Posterior vena cava (tissue), 2 donors: ENCODE data around the gene DDX24. TPM values are rescaled to one million over a fixed set of nuclear protein-coding genes. Genes with fewer than 3 reads are reported as not detected.

Source experiments
- DNase-seq: peaks from one replicate; pipeline ENCODE4 v3.0.0-alpha.2; 2020; ENCODE audit warnings: low spot score
- intact Hi-C, 2 donors: fragments of 100-400 bp; cut with DNase I; formaldehyde crosslinking; loops; one replicate each; pipeline versions ENCODE4 v1.14.1 to v1.14.2; 2022 to 2023
- long read RNA-seq, 2 donors: library from polyadenylated mRNA; unstranded; transcript quantifications; one replicate each; pipeline ENCODE4 v2.0.0, GENCODE V29; 2020 to 2021
- total RNA-seq, 2 donors: library from RNA; stranded (reverse); fragmentation: NEBNext Ultra II Directional; extraction: Animal tissue kit (Norgen Biotek cat#: 25700); gene quantifications; one replicate each; pipeline ENCODE4 v1.2.1, GENCODE V29; 2021
- donor health status: DM: yes; HTN: yes; CAD: no.
- donor health status: DM: yes; HTN: yes; CAD: no.

DDX24 gene, protein sequence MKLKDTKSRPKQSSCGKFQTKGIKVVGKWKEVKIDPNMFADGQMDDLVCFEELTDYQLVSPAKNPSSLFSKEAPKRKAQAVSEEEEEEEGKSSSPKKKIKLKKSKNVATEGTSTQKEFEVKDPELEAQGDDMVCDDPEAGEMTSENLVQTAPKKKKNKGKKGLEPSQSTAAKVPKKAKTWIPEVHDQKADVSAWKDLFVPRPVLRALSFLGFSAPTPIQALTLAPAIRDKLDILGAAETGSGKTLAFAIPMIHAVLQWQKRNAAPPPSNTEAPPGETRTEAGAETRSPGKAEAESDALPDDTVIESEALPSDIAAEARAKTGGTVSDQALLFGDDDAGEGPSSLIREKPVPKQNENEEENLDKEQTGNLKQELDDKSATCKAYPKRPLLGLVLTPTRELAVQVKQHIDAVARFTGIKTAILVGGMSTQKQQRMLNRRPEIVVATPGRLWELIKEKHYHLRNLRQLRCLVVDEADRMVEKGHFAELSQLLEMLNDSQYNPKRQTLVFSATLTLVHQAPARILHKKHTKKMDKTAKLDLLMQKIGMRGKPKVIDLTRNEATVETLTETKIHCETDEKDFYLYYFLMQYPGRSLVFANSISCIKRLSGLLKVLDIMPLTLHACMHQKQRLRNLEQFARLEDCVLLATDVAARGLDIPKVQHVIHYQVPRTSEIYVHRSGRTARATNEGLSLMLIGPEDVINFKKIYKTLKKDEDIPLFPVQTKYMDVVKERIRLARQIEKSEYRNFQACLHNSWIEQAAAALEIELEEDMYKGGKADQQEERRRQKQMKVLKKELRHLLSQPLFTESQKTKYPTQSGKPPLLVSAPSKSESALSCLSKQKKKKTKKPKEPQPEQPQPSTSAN
- 100 to 1,000 TPM; 166 to 175 TPM for total RNA-seq
- long read RNA-seq, donor 1, full-length matches to known transcripts = 37 of 49 reads
- long read RNA-seq, donor 1, partial matches to known transcripts = 10 of 49 reads
- long read RNA-seq, donor 1, other reads (novel, unspliced or antisense) = 2 of 49 reads
- long read RNA-seq, donor 2, full-length matches to known transcripts = 78 of 110 reads
- long read RNA-seq, donor 2, partial matches to known transcripts = 27 of 110 reads
- long read RNA-seq, donor 2, other reads (novel, unspliced or antisense) = 5 of 110 reads

DNA sequence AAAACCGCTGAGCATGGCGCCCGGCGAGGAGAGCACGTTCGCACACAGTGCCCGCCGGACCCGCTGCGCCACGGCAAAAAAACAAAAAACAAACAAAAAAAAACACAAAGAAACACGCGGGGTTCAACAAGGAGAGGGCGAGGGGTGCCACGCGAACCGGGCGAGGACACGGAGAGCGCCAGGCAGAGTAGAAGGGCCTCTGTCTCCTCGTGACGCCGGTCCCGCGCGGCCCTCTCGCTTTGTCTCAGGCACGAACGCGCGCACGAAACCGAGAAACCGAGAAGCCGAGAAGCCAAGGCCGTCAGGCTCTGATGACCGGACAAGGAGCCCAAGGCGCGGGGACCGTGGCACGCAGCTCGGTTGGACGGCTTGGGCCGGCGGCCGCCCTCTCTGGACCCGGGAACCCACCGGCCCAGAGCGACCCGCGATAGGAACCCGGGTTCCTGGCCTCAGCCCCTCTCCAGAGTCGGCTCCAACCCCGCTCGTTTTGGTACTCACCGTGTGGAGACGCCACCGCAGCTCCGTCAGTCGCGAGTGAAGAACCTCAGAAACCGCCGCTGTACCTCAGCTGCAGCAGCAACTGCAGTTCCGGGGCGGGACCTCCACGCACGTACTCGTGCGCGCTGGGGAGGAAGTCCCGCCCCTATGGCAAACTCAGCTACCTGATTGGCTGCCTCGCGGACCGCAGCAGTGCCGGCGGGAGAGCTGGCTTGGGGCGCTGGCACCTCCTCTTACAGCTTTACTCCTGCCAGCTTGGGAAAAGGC is at the start of gene DDX24, which contains the start of gene IFI27L1:
DDX24 (minus strand) TSS at position 582 of the 765 bp plus-strand sequence. CDS start 1,460 bp downstream, outside the sequence.
IFI27L1 (plus strand) TSS at position 690 of the 765 bp plus-strand sequence. CDS start 15,628 bp downstream, outside the sequence.
- peak; percentile 99 for DNase-seq
- intact Hi-C loops = no loop called here

DNA sequence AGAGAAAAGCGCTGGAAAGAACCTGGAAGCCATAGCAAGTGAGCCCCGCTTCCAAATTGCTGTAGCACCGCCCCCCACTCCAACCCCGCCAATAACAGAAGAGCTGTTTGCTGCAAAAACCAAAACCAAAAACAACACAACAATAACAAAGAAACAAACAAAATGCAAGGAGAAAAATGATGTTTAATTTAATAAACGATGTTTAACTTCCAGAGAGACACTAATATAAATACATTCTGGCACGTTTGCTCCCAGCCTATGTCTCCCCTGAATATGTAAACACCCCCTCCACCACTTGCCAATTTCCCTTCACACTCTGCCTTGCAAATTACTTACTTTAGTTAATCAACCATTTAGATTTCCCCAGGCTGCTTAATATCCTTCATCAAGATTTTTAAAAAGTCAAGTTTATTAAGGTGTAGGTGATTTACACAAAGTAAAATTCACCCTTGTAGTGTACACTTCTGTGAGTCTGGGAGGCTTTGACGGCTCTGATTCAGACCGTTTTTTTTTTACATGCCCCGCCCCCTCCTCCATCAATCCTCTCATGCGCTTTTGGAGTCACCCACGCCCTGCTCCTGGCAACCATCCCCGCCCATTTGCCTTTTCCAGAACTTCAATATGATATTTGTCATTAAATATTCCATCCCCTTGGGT is 48.9 kb upstream of the DDX24 start:
- peak; percentile 84 for DNase-seq
- intact Hi-C loops = loop anchor here in 1 of 2 donors (10.0 kb wide), 1 partner anchor 195 kb away; no protein-coding TSS in a partner anchor

DNA sequence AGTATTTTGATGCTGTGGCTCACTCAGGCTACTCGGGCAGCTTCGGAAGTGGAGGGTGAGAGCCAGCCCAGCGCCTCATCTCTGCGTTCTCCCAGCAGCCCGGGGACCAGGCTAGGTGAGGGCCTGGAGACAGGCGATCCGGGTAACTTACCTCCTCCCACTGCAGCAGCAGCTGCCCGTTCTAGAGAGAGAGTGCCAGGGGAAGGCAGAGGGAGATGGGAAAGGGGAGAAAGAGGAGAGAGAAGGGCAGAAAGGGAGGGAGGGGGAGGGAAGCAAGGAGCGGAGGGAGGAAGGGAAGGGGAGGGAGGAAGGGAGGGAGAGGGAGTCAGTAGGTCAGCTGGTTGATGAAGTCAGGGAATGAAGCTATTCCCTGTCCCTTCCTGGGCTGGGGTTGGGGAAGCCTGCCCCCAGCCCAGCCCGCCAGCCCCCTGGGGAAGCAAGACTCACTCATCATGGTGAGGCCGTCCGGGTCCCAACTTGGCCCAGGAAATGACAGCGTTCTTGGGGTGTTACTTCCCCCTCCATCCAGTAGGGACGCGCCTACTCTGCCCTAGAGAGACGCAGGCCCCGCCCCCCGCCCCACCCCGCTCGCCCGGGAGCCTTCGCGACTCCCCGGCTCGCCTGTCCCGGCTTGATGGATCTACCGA is 48.2 kb upstream of the DDX24 start, which contains the start of gene IFI27L2:
IFI27L2 (minus strand) TSS at position 494 of the 647 bp plus-strand sequence; CDS start at position 454, 40 bp downstream.
- DNase-seq = peak; percentile 90
- intact Hi-C loops = no loop called here

DNA sequence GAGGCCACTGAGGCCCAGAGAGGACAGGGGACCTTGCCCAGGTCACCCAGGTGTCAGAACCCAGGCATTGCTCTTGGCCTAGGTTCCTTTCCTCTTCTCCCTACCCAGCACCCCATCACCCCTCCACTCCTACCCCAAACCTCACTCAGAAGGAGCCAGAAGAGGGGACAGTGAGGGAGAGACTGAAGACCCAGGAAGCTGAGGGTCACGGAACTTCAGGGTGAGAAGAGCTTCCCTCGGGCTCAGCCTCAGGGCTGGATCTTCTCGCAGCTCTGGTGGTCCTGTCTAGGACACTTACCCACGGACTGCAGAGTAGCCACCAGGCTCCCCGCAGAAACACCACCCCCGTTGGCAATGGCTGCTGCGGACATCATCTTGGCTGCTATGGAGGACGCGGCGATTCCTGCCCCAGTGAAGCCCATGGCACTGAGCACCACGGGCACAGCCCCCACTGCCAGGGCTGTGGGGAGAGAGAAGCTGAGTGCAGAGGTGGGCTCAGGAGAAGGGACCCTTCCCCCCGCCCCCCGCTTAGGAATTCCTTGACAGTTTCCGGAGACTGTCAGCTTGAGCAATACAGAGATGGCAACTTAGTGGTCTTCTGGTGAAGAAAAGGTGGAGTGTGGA is 47.3 kb upstream of the DDX24 start:
- intact Hi-C loops = no loop called here
- peak; percentile 81 for DNase-seq

DNA sequence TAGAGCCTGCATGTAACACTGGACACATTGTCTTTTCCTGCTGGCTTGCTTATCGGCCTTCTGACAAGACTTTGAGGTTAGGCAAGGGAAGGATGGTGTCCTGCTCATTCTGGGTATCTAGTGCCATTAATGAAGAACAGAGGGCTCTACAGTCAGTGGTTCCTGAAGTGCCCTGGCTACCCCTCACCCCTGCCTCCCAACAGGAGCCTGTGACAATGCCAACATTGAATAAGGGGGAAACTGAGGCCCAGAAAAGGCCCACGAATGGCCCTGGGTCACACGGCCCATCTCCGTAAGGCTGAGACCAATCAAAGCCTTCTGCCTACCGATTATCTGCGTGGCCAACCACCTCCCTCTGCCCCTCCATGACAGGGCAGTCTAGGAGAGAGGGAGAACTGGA is 46.3 kb upstream of the DDX24 start:
- DNase-seq = peak; percentile 17
- intact Hi-C loops = no loop called here

DNA sequence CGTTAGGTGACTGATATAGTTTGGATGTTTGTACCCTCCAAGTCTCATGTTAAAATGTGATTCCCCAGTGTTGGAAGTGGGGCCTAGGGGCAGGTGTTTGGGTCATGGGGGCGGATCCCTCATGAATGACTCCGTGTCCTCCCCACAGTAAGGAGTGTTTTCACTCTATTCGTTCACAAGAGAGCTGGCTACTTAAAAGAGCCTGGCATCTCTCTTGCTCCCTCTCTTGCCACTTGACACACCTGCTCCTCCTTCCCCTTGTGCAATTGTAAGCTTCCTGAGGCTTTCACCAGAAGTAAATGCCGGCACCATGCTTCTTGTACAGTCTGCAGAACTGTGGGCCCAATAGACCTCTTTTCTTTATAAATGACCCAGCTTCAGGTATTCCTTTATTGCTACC is 45.8 kb upstream of the DDX24 start:
- DNase-seq = peak; percentile 10
- intact Hi-C loops = no loop called here

DNA sequence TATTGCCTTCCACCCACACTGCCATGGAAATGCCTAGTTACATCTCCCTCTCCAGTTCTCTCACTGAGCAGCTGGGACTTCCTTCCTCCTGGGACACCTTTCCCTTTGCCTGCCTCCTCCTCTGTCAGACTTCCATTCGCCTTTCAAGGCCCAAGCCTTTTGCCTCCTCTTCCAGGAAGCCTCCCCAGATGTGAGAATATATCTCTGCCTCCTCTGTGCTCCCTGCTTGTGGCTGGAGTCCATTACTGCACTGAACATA is 45.3 kb upstream of the DDX24 start:
- intact Hi-C loops = no loop called here

DNA sequence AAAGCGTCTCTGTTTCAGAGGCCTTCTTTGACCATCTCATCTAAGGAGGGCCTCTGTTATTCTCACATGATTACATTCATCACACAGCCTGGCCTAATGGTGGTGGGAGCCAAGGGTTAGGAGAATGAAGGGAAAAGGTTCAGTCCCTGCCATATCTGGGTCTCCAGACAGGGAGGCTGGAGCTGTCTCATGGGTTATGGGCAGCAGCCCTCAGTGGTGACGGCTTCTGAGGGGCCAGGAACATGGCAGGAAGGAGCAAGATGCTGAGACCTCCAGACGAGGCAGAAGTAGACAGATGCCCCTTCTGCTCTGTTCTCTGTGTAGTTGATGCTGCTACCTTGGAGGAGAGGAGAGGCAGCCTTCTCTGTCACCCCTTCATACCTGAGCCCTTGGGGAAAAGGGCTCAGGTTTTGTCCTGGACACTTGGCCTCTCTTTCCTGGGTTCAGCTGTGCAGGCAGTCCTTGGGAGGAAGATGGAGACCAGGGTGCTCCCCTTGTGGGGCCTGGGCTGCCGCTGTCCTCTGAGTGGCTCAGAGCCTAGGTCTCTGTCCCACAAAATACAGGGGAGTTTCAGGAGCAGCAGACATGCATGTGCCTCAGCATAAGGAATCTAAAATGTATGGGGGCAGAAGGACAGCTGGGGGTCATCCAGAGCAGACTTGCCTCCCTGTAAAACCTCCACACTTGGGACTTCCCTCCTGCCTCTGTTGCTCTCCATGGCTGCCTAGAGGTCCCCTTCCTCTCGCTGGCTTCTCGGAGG is 44.8 kb upstream of the DDX24 start:
- peak; percentile 52 for DNase-seq
- intact Hi-C loops = no loop called here

More for the DNA sequence above, 45.3 kb upstream of the DDX24 start:
- peak; percentile 22 for DNase-seq

DNA sequence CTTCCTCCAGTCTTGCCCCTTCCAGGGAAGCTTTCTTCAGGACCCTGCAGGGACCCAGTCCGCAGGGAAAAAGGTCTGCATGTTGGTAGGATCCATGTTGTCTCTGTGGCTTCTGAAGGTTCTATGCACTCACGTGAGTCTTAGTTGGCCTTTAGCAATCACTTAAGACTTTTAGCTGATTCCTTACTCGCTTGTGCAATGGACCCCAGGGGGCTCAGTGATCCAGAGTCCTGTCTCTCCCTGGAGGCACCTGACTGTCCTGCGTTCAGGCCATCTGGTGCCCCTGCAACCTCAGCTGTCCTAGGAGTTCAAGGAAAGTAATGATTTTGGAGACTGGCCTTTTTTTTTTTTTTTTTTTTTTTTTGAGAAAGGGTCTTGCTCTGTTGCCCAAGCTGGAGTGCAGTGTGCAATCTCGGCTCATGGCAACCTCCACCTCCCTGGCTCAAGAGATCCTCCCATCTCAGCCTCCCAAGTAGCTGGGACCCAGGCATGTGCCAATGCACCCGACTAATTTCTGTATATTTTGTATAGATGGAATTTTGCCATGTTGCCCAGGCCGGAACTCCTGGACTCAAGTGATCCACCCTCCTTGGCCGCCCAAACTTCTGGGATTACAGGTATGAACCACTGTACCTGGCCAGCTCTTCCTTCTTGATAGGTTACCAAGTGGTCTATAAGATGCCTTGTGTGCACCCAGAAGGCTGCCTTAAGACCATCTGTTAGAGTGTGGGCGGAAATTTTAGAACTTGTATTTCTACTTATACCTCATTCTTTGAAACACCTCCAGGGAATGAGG is 43.8 kb upstream of the DDX24 start:
- peak; percentile 28 for DNase-seq

DNA sequence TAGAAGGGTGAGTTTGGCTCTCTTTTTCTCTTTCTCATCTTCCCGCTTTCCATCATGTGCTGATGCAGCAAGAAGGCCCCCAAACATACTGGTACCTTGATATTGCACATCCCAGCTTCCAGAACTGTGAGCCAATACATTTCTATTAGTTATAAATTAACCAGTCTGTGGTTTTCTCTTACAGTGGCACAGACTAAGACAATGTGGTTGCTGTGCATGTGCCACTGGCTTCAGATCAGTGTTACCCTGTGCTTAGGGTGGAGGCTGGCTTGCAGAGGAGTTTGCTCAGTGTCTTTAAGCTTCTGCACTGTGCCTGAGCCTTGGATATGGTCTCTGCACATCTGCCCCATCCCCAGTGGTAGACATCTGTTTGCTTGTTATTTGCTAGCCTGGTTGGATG is 42.9 kb upstream of the DDX24 start:
- intact Hi-C loops = no loop called here
- DNase-seq = no peak

More for the DNA sequence above, 43.8 kb upstream of the DDX24 start:
- intact Hi-C loops = no loop called here

DNA sequence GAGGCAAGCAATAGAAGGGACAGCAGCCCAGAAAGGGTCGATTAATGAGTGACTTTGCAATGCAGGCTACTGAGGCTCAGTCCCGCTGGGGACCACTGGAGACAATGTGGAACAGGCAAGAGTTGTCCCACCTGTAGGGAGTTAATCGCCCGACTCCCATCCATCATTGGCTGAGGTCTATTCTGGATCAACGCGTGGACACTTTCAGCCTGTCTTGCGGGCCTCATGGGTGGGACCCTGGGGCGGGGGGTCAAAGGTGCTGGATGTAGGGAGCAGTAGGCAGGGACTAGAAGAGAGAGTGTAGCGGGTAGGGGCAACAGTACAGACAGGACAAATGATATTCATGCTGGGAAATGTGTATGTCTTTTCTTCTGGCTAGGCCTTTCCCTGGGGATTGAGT is 42.3 kb upstream of the DDX24 start:
- intact Hi-C loops = no loop called here

DNA sequence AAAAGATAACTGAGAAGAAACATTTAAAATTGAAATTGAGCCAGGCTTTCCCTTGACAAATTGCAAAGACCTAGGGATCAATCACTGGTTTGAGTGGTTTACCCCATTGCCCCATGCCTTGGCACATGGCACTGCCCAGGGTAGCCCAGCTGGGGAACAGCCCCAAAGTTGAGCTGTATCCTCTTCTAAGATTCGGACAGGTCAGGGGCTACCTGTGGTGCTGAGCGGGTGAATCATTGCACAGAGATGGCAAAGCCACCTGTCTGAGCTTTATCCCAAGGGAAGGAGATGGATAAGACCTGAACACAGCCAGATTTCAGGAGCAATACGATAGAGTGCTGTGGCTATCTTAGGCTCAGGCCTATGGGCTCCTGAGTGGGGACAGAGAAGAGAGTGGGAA is 41.4 kb upstream of the DDX24 start:
- intact Hi-C loops = no loop called here
- DNase-seq = no peak

More for the DNA sequence above, 42.3 kb upstream of the DDX24 start:
- DNase-seq = no peak

DNA sequence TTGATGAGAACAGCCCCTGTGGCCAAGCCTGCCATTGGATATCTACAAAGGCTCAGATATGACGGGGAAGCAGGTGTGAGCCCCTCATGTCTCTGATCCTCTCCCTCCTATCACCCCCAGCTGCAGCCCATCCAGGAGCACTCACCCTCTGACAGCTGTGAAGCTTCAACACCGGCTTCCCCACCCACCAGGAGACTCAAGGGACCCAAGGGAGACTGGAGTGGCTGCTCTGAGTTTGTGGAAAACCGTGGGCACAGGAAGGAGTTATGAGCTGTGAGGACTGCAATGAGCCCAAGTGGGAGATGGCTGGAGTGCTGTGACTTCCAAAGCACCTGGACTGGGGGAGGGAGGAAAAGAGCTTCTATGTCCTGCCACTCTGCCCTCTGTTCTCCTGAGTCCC is 40.5 kb upstream of the DDX24 start:
- peak; percentile 54 for DNase-seq
- intact Hi-C loops = no loop called here

DNA sequence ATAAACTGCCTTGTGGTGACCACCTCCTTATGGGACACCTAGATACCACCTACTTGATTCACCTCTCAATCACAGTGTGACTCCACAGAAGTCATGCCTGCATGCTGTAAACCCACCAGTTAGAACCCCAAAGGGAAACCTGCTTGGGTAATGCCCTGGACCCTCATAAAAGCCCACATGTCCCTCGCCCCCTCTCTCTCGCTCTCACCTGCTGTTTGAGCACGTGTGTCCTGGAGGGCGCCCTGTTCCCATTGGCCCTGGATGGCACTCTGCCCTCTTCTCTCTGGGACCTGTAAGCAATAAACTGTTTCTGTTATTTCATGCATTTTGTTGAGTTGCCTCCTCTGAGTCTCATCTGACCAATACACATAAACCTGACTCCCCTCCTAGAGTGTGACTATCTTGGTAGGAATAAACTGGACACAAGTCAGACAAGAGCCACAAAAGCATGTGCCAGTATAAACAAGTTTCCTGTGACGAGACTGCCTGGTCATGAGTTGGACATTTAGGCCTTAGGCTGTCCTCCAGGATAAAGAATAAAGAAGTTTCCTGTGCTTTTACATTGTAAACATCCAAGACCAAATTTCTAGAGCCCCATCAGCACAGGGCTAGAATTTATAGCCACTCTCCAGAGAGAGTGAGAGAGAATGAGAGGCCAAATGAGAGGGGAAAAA is 39.8 kb upstream of the DDX24 start:
- DNase-seq = peak; percentile 49
- intact Hi-C loops = no loop called here

DNA sequence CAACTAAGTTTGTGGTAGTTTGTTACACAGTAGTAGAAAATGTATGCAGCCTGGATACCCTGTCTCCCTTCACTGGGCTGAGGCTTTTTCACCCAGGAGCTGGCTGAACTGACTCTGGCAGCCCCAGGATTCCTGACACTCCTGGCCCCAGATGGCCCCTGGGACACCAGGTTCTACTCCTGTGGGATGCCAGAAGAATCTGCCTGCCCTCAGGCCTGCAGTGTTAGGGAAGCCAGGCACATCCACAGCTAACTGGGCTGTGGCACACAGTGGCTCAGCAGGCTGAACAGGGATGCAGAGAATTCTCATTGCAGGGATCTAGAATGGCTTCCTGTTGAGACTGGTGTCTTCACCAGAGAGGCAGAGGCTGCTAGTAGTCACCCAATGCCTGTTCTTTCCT is 38.1 kb upstream of the DDX24 start:
- intact Hi-C loops = no loop called here
- DNase-seq = peak; percentile 38
